Measurements from ENCODE around the gene EFNA5. TPM values are rescaled to one million over a fixed set of nuclear protein-coding genes. Genes with fewer than 3 reads are reported as not detected.

The EFNA5 gene
- polyA plus RNA-seq, 3 donors: 0.01 TPM; not detected in 2

DNA sequence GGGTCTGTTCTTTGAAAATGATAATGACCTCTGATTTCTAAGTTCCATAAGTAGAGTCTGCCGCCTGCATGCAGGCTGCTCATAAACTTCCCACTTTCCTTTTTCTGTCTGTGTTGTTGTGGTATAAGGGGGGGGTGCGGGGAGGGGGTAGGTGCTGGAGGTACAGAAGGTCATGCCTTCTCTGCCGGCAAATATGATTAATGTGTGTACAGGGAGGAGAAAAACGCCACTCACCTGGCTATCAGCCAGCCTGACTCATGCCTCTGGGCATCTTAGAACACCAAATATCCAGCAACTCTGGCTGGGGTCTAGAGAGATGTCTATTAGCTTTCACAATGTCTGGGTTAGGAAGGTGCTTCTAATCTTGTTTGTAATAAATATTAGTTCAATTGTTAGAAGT, 128.3 kb downstream of the EFNA5 start:
- no peak overlapping the region for H3K27ac ChIP-seq (ENCODE audit: low read depth in 1 of 2, low read length in 2 of 2)

GRCh38 chr5:107541400-107541799, 129.3 kb downstream of the EFNA5 start:
- DNase-seq: no peak
- no peaks in the 10 kb centered on the region for H3K36me3 Mint-ChIP-seq
- H3K27me3 ChIP-seq (ENCODE audit: control insufficient read depth in 2 of 2, insufficient read depth in 2 of 2, low read length in 2 of 2): no peaks in the 10 kb centered on the region
- no peak overlapping the region for H3K4me3 ChIP-seq (replicated peaks in 1 of 3; ENCODE audit: low read depth in 2 of 3, low read length in 3 of 3)
- no peak overlapping the region for H3K4me2 ChIP-seq (replicated peaks; ENCODE audit: extremely low read depth, low read length, poor library complexity, severe bottlenecking)
- no peak overlapping the region for H3K9ac ChIP-seq (ENCODE audit: insufficient read depth, low read length, poor library complexity, severe bottlenecking)
- no peak overlapping the region for H3K27ac ChIP-seq (ENCODE audit: low read depth in 1 of 2, low read length in 2 of 2)
- no peaks in the 10 kb centered on the region for H4K20me1 ChIP-seq (ENCODE audit: insufficient read depth, low read length)
- H3K27me3 Mint-ChIP-seq (ENCODE audit: low read depth in 3 of 3): peaks cover 0 to 5% (median 2%) of the 10 kb centered on the region in 3 donors
- peaks cover 0 to 2% (median 0%) of the 10 kb centered on the region in 7 donors for H3K9me3 Mint-ChIP-seq
- H3K36me3 ChIP-seq (replicated peaks in 1 of 2; ENCODE audit: control insufficient read depth in 1 of 2, insufficient read depth in 2 of 2, low read length in 2 of 2): no peaks in the 10 kb centered on the region
- no peak overlapping the region for H3K4me3 Mint-ChIP-seq
- intact Hi-C loops (cut with micrococcal nuclease): no loop called here
- no peak overlapping the region for H2AFZ ChIP-seq (ENCODE audit: insufficient read depth, low read depth, low read length, poor library complexity, severe bottlenecking)
- no peak overlapping the region for H3K27ac Mint-ChIP-seq
- no peaks in the 10 kb centered on the region for H3K4me1 Mint-ChIP-seq
- no peaks in the 10 kb centered on the region for H3K79me2 ChIP-seq (ENCODE audit: insufficient read depth, low read length)
- TF ChIP-seq, protein P1, sequence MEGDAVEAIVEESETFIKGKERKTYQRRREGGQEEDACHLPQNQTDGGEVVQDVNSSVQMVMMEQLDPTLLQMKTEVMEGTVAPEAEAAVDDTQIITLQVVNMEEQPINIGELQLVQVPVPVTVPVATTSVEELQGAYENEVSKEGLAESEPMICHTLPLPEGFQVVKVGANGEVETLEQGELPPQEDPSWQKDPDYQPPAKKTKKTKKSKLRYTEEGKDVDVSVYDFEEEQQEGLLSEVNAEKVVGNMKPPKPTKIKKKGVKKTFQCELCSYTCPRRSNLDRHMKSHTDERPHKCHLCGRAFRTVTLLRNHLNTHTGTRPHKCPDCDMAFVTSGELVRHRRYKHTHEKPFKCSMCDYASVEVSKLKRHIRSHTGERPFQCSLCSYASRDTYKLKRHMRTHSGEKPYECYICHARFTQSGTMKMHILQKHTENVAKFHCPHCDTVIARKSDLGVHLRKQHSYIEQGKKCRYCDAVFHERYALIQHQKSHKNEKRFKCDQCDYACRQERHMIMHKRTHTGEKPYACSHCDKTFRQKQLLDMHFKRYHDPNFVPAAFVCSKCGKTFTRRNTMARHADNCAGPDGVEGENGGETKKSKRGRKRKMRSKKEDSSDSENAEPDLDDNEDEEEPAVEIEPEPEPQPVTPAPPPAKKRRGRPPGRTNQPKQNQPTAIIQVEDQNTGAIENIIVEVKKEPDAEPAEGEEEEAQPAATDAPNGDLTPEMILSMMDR (IDR thresholded peaks at IDR 0.05): no peak
- H3K9me3 ChIP-seq (replicated peaks in 1 of 2; ENCODE audit: control insufficient read depth in 1 of 2, insufficient read depth in 1 of 2, low read length in 2 of 2): no peaks in the 10 kb centered on the region
- H3K4me1 ChIP-seq (ENCODE audit: control insufficient read depth in 1 of 2, insufficient read depth in 2 of 2, low read length in 2 of 2): no peaks in the 10 kb centered on the region
- WGBS (ENCODE audit: insufficient coverage): no CpG with 5 or more reads among the region's 1 CpG

More for the DNA sequence above, 128.3 kb downstream of the EFNA5 start:
- WGBS (ENCODE audit: insufficient coverage): no CpG with 5 or more reads among the region's 4 CpGs
- H3K36me3 ChIP-seq (replicated peaks in 1 of 2; ENCODE audit: control insufficient read depth in 1 of 2, insufficient read depth in 2 of 2, low read length in 2 of 2): no peaks in the 10 kb centered on the region
- TF ChIP-seq, protein P1 (IDR thresholded peaks at IDR 0.05): no peak
- H3K27ac Mint-ChIP-seq: no peak overlapping the region
- no peak overlapping the region for H3K4me2 ChIP-seq (replicated peaks; ENCODE audit: extremely low read depth, low read length, poor library complexity, severe bottlenecking)
- no peak for DNase-seq
- no peaks in the 10 kb centered on the region for H3K4me1 Mint-ChIP-seq
- H4K20me1 ChIP-seq (ENCODE audit: insufficient read depth, low read length): no peaks in the 10 kb centered on the region
- no peaks in the 10 kb centered on the region for H3K9me3 Mint-ChIP-seq
- H3K4me3 Mint-ChIP-seq: no peak overlapping the region
- H3K27me3 ChIP-seq (ENCODE audit: control insufficient read depth in 2 of 2, insufficient read depth in 2 of 2, low read length in 2 of 2): no peaks in the 10 kb centered on the region
- H3K9me3 ChIP-seq (replicated peaks in 1 of 2; ENCODE audit: control insufficient read depth in 1 of 2, insufficient read depth in 1 of 2, low read length in 2 of 2): no peaks in the 10 kb centered on the region
- no peaks in the 10 kb centered on the region for H3K79me2 ChIP-seq (ENCODE audit: insufficient read depth, low read length)
- H3K27me3 Mint-ChIP-seq (ENCODE audit: low read depth in 3 of 3): peaks cover 0 to 5% (median 2%) of the 10 kb centered on the region in 3 donors
- H2AFZ ChIP-seq (ENCODE audit: insufficient read depth, low read depth, low read length, poor library complexity, severe bottlenecking): no peak overlapping the region
- no peak overlapping the region for H3K9ac ChIP-seq (ENCODE audit: insufficient read depth, low read length, poor library complexity, severe bottlenecking)
- no peaks in the 10 kb centered on the region for H3K36me3 Mint-ChIP-seq
- no peak overlapping the region for H3K4me3 ChIP-seq (replicated peaks in 1 of 3; ENCODE audit: low read depth in 2 of 3, low read length in 3 of 3)
- H3K4me1 ChIP-seq (ENCODE audit: control insufficient read depth in 1 of 2, insufficient read depth in 2 of 2, low read length in 2 of 2): no peaks in the 10 kb centered on the region
- intact Hi-C loops (cut with micrococcal nuclease): no loop called here

All from CD14-positive monocyte (primary cell).